SK-MEL-5 (cell line): ENCODE results near the gene PRKCE. TPM values are rescaled to one million over a fixed set of nuclear protein-coding genes. Genes with fewer than 3 reads are reported as not detected.
A peak's percentile ranks its signal among the peaks of the same experiment; 100 is the strongest.

Source experiments
- DNase-seq: peaks from one replicate; pipeline ENCODE4 v3.0.0-alpha.2; 2016; ENCODE audit warnings: low read depth, low spot score
- in situ Hi-C: cut with HindIII; loops from 2 replicates; pipeline ENCODE4 v1.10.0; 2016; ENCODE audit warnings: low sequenced_read_pairs, high pct_unique_total_duplicates, low pct_unique_long_range_greater_than_20kb
- total RNA-seq: library from RNA; depleted of rRNA; stranded (reverse); fragments of >200 nt; shearing (Covaris generic); gene quantifications from 2 replicates; pipeline ENCODE4 v1.2.3, GENCODE V29; 2014

PRKCE gene
- total RNA-seq, 1 experiment from 2014 or later, result 22.9 TPM

GRCh38 chr2:46165916-46166315 is 514.4 kb downstream of the PRKCE start:
- in situ Hi-C loops, result no loop called here
- DNase-seq, result no peak

DNA sequence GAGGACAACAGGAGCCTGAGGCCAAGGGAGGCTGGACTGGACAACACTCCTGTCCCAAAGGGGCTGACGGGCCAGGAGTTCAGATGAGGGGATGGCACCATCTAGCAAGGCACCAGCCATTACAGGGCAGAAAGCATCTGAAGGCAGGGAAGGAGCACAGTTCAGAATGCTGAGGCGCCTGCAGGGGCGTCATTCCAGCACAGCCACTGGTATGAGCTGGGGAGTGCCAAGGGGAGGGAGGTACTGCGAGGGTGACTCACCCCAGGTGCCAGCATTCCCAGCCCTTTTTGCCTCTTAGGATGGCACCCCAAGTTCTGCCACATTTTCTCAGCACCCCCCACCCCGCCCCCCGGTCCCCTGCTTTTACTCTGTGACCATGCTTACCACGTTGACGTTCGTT is 515.9 kb downstream of the PRKCE start:
- DNase-seq, result no peak
- in situ Hi-C loops, result no loop called here

DNA sequence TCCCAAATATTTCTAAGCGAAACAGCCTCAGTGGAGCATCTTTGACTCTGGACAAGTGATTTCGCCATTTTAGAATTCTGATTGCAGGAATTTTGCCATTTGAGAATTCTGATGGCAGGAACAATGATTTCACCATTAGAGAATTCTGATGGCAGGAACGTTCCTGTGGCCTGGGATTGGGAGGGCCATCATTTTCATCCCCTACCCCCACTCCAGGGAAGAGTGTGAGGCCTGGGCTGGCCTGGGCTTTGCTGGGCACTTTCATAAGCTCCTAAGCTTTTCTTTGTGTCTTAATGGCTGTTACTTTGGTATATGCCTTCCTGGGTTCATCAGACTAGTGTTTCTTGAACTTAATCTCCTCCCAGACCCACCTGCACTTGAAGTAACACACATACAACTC is 516.4 kb downstream of the PRKCE start:
- in situ Hi-C loops, result no loop called here
- no peak for DNase-seq

GRCh38 chr2:46169467-46169866 is 518.0 kb downstream of the PRKCE start:
- in situ Hi-C loops, result no loop called here

DNA sequence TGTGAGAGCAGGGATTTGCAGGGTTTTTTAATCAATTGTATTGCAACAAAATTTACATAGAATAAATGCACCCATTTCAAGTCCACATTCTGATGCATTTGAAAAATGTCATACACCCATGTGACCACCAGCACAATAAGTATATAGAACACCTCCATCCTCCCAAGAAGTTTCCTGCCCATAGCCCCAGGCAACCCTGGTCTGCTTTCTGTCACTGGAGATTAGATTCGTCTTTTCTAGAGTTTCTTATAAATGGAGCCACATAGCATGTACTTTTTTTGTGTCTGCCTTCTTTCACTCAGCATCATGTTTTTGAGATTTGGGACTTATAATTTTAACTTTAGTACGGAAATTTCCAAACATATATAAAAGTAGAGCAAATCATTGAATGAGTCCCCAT is 518.6 kb downstream of the PRKCE start:
- no peak for DNase-seq
- in situ Hi-C loops, result no loop called here

More at GRCh38 chr2:46169467-46169866, 518.0 kb downstream of the PRKCE start:
- DNase-seq, result no peak

DNA sequence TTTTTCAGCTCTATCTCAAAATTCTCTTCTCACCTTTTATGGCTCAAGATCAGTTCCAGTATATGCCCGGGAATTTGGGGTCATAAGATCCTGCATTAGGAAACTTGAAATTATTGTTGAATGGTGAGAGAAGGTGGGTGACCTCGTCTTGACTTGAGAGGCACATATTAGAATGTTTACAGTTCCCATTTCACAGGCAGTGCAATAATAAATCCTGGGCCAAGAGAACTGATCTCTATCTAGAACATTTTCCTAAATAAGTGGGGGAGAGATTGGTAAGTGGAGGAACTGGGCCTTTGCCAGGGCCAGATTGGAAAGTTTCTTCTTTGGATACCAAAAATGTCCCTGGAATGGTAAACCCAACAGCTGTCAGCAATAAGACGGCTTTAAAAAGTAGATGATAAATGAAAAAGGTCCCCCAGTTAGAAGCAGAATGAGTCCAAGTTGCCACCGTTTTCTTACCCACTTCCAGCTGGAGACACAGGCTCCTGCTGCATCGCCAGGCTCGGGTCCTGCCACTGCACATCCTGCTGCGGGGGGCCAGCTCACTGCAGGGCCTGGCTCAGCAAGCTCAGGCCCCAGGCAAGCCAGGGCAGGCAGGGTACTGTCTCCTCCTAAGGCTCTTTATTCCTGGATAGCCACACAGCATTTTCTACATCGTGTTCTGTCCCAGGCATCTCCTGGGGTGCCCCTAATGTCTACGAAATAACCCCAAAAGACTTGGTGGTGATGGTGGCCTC is 519.3 kb downstream of the PRKCE start:
- in situ Hi-C loops, result no loop called here

GRCh38 chr2:46171411-46171953 is 520.0 kb downstream of the PRKCE start:
- DNase-seq, result no peak
- in situ Hi-C loops, result no loop called here

More for the DNA sequence above, 519.3 kb downstream of the PRKCE start:
- DNase-seq, result no peak

- in situ Hi-C loops, result no loop called here
- DNase-seq, result no peak
Observed at GRCh38 chr2:46171996-46172546, 520.6 kb downstream of the PRKCE start.

GRCh38 chr2:46173030-46173429 is 521.6 kb downstream of the PRKCE start:
- no peak for DNase-seq
- in situ Hi-C loops, result no loop called here

DNA sequence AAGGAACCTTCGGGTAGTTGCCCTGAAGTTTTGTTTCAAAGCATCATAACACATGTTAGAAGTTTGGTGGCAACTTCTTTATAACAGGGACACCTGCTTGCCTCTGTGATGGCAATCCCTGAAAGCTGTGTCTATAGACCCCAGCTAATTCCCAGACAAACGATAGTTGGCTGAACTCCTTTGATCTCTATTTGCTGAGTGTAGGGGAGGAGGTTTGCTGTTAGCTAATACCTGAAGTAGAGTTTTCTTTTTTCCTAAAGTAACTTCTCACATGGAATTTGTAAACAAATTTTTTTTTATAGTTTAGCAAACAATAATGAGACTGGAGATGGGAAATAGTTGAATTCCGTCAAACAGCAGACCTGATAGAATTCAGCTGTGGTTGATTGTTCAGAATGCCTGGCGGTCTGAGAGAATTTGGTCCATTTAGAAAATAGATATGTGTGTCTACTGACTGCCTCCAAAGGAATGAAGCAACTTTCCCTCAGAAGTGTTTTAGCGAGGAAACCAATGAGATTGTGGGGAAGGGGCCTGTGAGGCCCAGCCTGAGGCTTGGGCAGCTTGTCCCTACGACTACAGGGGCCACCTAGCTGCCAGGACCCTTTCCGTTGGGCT is 522.3 kb downstream of the PRKCE start:
- in situ Hi-C loops, result no loop called here
- no peak for DNase-seq

DNA sequence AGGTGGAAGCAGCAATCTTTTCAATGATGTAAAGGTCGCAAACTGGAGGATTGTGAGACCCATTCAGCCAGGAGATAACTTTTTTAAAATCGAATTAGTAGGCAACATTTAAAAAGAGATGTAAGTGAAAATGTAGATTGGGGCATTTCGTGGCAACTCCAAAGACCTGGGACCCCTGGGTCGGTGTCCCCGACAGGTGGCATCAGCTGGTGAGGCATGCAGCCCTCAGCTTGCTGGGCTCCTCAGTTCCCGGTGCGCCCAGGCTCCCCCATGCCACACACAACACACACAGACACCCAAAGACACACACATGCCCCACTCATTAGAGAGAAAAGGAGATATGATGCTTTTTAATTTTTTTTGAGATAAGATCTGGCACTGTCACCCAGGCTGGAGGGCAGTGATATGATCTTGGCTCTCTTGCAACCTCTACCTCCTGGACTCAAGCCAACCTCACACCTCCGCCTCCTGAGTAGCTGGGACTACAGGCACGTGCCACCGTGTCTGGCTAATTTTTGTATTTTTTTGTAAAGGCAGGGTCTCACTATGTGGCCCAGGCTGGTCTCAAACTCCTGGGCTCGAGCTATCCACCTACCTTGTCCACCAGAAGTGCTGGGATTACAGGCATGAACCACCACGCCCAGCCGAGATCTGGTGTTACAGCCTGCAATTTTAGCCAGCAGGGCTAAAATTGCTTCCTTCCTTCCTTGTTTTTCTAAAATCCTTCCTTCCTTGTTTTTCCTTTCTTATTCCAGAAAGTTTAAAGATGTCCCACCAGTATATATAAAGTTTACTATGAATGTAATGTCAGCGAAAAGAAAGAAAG is 523.1 kb downstream of the PRKCE start:
- no peak for DNase-seq
- in situ Hi-C loops, result no loop called here

DNA sequence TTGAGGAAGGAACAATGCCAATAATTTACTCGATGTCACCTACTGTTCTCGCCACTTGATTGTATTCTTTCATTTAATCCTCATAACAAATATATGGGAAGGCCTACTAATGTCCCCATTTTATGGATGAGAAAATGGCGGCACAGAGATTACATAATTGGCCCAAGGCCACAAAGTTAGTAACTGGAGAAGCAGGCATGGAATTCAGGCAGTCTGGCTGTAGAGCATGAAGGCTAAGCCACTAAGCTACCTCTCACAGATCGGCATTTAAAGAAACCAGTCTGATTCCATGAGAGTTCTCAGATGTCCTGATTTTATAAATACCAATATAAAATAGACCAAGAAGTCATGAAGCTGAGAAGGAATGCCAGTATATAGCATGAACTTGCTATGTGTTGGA is 523.9 kb downstream of the PRKCE start:
- in situ Hi-C loops, result no loop called here
- no peak for DNase-seq

- in situ Hi-C loops, result no loop called here
Observed at GRCh38 chr2:46177461-46178089, 526.1 kb downstream of the PRKCE start.

GRCh38 chr2:46179037-46179621 is 527.7 kb downstream of the PRKCE start:
- peak; percentile 85 for DNase-seq
- in situ Hi-C loops, result no loop called here

More at GRCh38 chr2:46177461-46178089, 526.1 kb downstream of the PRKCE start:
- DNase-seq, result no peak

- DNase-seq, result no peak
- in situ Hi-C loops, result no loop called here
Observed at GRCh38 chr2:46180189-46180588, 528.7 kb downstream of the PRKCE start.

- no peak for DNase-seq
- in situ Hi-C loops, result no loop called here
Observed at GRCh38 chr2:46181306-46181705, 529.8 kb downstream of the PRKCE start.
